SU-DHL-6 (cell line): ENCODE data around the gene BTBD2.

ENCODE experiments used
- CTCF ChIP-seq: fragments of 200-600 bp; sonication (generic); IDR thresholded peaks from one replicate; pipeline ENCODE4 v1.5.1; 2017; ENCODE audit warnings: antibody characterized with exemption, mild to moderate bottlenecking, low read length, moderate library complexity; ENCODE audit not compliant: insufficient read depth, poor library complexity, severe bottlenecking
- EZH2phosphoT487 ChIP-seq: fragments of 200-600 bp; sonication (generic), shearing (Covaris generic); conservative IDR thresholded peaks from 2 replicates; pipeline ENCODE4 v1.6.1; 2018; ENCODE audit warnings: mild to moderate bottlenecking, antibody characterized with exemption, low read length, moderate library complexity, mixed read lengths

- no peak for TF ChIP-seq CTCF
- no peak for TF ChIP-seq EZH2phosphoT487
Observed at GRCh38 chr19:1953037-1953436, 62.5 kb downstream of the BTBD2 start.
